K562 (cell line): ENCODE measurements around the gene TYROBP. TPM values are rescaled to one million over a fixed set of nuclear protein-coding genes. Genes with fewer than 3 reads are reported as not detected.

Experiments used
- ATAC-seq: fragments of 200-7000 bp; cut with Tn5 transposase; 3 replicates; pipeline ENCODE4 v1.9.1; 2020; ENCODE audit warnings: moderate library complexity
- BruUV-seq: library from RNA; stranded (reverse); fragments of 400-500 nt; replicated peaks from 2 replicates; lab custom pipeline; 2021; lab: Mats Ljungman, UMichigan
- CTCF ChIA-PET: fragments of 300-600 bp; formaldehyde crosslinking; extraction: SDS; loops from one replicate; lab custom pipeline; 2021; ENCODE audit warnings: low intra/inter-chr PET ratio; lab: Yijun Ruan, JAX
- POLR2A ChIA-PET: fragments of 300-600, 350-650 bp; sonication (Branson Sonifier 250); formaldehyde crosslinking; extraction: SDS; loops from one replicate; lab custom pipeline; 2021; ENCODE audit warnings: antibody characterized with exemption, inconsistent platforms; lab: Yijun Ruan, JAX
- DNase-seq, 4 experiments: peaks; one replicate each; pipeline versions ENCODE4 v3.0.0 to v3.0.0-alpha.2; 2011 to 2018; ENCODE audit warnings: low spot score in 3 of 4, mixed read lengths in 3 of 4; ENCODE audit errors: extremely low read depth in 1 of 4
- FAIRE-seq: peaks from 2 replicates; lab custom pipeline; 2011; peaks lifted over from hg19 to GRCh38; lab: Jason Lieb, UNC
- H2AFZ ChIP-seq: 2 replicates; pipeline ENCODE4 v1.6.0; 2011; ENCODE audit warnings: low read depth, low read length, control low read depth, inconsistent platforms
- H3K27ac ChIP-seq: fragments of 200-600 bp; 3 replicates; pipeline ENCODE4 v1.8.0; 2011; ENCODE audit warnings: low read depth, mild to moderate bottlenecking, control low read depth, inconsistent platforms, low read length, moderate library complexity, mixed read lengths; ENCODE audit errors: extremely low read depth
- H3K27me3 ChIP-seq, 2 experiments: fragments of 300-600 bp in 1 of 2; 2 replicates in 1 of 2; 3 replicates in 1 of 2; pipeline versions ENCODE4 v1.6.0 to v1.8.0; 2011; ENCODE audit warnings: inconsistent platforms in 2 of 2, low read length in 2 of 2, mild to moderate bottlenecking in 1 of 2, mixed read lengths in 1 of 2, moderate library complexity in 1 of 2; ENCODE audit not compliant: control insufficient read depth in 2 of 2, insufficient read depth in 2 of 2
- H3K36me3 ChIP-seq: fragments of 300-600 bp; 3 replicates; pipeline ENCODE4 v1.8.0; 2011; ENCODE audit warnings: mild to moderate bottlenecking, low read length, inconsistent platforms; ENCODE audit not compliant: control insufficient read depth, insufficient read depth
- H3K4me1 ChIP-seq, 2 experiments: fragments of 200-600 bp in 1 of 2; replicated peaks in 1 of 2; 2 replicates in 1 of 2; 3 replicates in 1 of 2; pipeline versions ENCODE4 v1.5.1 to v1.8.0; 2011; ENCODE audit warnings: inconsistent platforms in 2 of 2, low read length in 2 of 2, mild to moderate bottlenecking in 1 of 2, mixed read lengths in 1 of 2, moderate library complexity in 1 of 2; ENCODE audit not compliant: control insufficient read depth in 2 of 2, insufficient read depth in 2 of 2
- H3K4me2 ChIP-seq: 2 replicates; pipeline ENCODE4 v1.6.1; 2011; ENCODE audit warnings: low read length, control low read depth, inconsistent platforms, mixed read lengths; ENCODE audit not compliant: insufficient read depth
- H3K4me3 ChIP-seq: fragments of 200-600 bp; sonication (generic), shearing (Covaris generic); 2 replicates; pipeline ENCODE4 v1.5.1; 2016; ENCODE audit warnings: control low read depth, inconsistent platforms
- H3K79me2 ChIP-seq: fragments of 200-600 bp; 3 replicates; pipeline ENCODE4 v1.8.0; 2011; ENCODE audit warnings: low read length, inconsistent platforms; ENCODE audit not compliant: control insufficient read depth, insufficient read depth
- H3K9ac ChIP-seq, 2 experiments: 2 replicates each; pipeline versions ENCODE4 v1.6.0 to v1.6.1; 2011; ENCODE audit warnings: low read depth in 2 of 2, low read length in 2 of 2, control low read depth in 1 of 2, inconsistent platforms in 1 of 2, mild to moderate bottlenecking in 1 of 2, mixed read lengths in 1 of 2; ENCODE audit not compliant: insufficient read depth in 1 of 2
- H3K9me1 ChIP-seq: one replicate; pipeline ENCODE4 v1.6.0; 2011; ENCODE audit warnings: inconsistent platforms, mild to moderate bottlenecking, low read length, moderate library complexity; ENCODE audit not compliant: control insufficient read depth, insufficient read depth
- H3K9me3 ChIP-seq: replicated peaks from 2 replicates; pipeline ENCODE4 v1.5.1; 2011; ENCODE audit warnings: low read depth, low read length, inconsistent platforms; ENCODE audit not compliant: control insufficient read depth, insufficient read depth
- H4K20me1 ChIP-seq: replicated peaks from 2 replicates; pipeline ENCODE4 v1.6.1; 2011; ENCODE audit warnings: low read length, inconsistent platforms, mixed read lengths; ENCODE audit not compliant: control insufficient read depth, insufficient read depth
- ATF7 ChIP-seq: fragments of 450-650 bp; IDR thresholded peaks from 2 replicates; pipeline ENCODE4 v1.7.1; 2014; ENCODE audit warnings: mild to moderate bottlenecking, moderate library complexity
- CREB5 ChIP-seq: fragments of 250-450 bp; sonication (Bioruptor Pico); IDR thresholded peaks from 2 replicates; pipeline ENCODE4 v1.5.0; 2020; ENCODE audit warnings: mild to moderate bottlenecking
- MAZ ChIP-seq, 2 experiments: fragments of 450-650 bp in 1 of 2; sonication (generic) in 1 of 2; formaldehyde crosslinking; IDR thresholded peaks in 1 of 2; conservative IDR thresholded peaks in 1 of 2; 2 replicates each; pipeline versions ENCODE4 v1.4.0 to v1.5.0; 2020; ENCODE audit warnings: mild to moderate bottlenecking in 1 of 2, missing genetic modification reagents in 1 of 2
- NRF1 ChIP-seq, 2 experiments: fragments of 450-650 bp; IDR thresholded peaks in 1 of 2; conservative IDR thresholded peaks in 1 of 2; 2 replicates each; pipeline ENCODE4 v1.6.1; 2014; ENCODE audit warnings: mild to moderate bottlenecking in 2 of 2
- PATZ1 ChIP-seq: fragments of 250-450 bp; sonication (Bioruptor Pico); IDR thresholded peaks from 2 replicates; pipeline ENCODE4 v1.5.0; 2020; ENCODE audit warnings: mild to moderate bottlenecking, borderline replicate concordance
- PKNOX1 ChIP-seq: fragments of 450-650 bp; IDR thresholded peaks from 2 replicates; pipeline ENCODE4 v1.6.1; 2016
- RBM17 ChIP-seq: fragments of 200-400 bp; formaldehyde crosslinking; IDR thresholded peaks from 2 replicates; pipeline ENCODE4 v1.6.1; 2017; ENCODE audit warnings: low read depth, mild to moderate bottlenecking, low read length, borderline replicate concordance
- WGBS: fragments of 100-300 bp; shearing (Covaris generic); methylation state at CpG from one replicate; pipeline ENCODE4 v1.1.6; 2016; ENCODE audit warnings: low coverage, mixed read lengths; ENCODE audit not compliant: insufficient coverage; ENCODE audit errors: missing lambda C conversion rate; 5-methylcytosine and 5-hydroxymethylcytosine counted together
- in situ Hi-C: fragments of 300-500 bp; cut with MboI; formaldehyde crosslinking; loops from 4 replicates; pipeline ENCODE4 v1.15.0; 2018; ENCODE audit warnings: inconsistent platforms, mixed read lengths
- intact Hi-C: fragments of 100-400 bp; cut with micrococcal nuclease; formaldehyde crosslinking; loops from 2 replicates; pipeline ENCODE4 v1.14.2; 2022
- polyA plus RNA-seq, 8 experiments: library from polyadenylated mRNA; depleted of rRNA in 4 of 8; stranded (reverse) in 5 of 8; unstranded in 3 of 8; fragments of >200 nt; fragmentation: Nextera tagmentation in 2 of 8; fragmentation: Illumina TruSeq in 1 of 8; extraction: Ambion mirVana in 2 of 8; extraction: Trizol in 1 of 8; gene quantifications; 2 replicates each; pipeline versions ENCODE4 v1.2.1 to v1.2.3, GENCODE V29; 2011 to 2014; ENCODE audit warnings: inconsistent platforms in 1 of 8, missing spikeins in 1 of 8
- total RNA-seq, 7 experiments: library from RNA; depleted of rRNA in 6 of 7; stranded (reverse); fragments of >200 nt in 6 of 7; fragmentation: Illumina TruSeq in 2 of 7; extraction: Trizol in 2 of 7; gene quantifications; 2 replicates each; pipeline versions ENCODE4 v1.2.1 to v1.2.3, GENCODE V29; 2011 to 2021; ENCODE audit warnings: low replicate concordance in 1 of 7
- TF ChIP-seq, protein P1 (sequence below): IDR thresholded peaks from 2 replicates; pipeline ENCODE4 v1.6.1; 2011; ENCODE audit warnings: borderline replicate concordance, low read depth, mild to moderate bottlenecking, moderate library complexity, low read length; ENCODE audit not compliant: insufficient read depth, poor library complexity, severe bottlenecking
- TF ChIP-seq, protein P2 (sequence below): sonication (generic); formaldehyde crosslinking; IDR thresholded peaks from 2 replicates; pipeline ENCODE4 v1.8.1; 2023; ENCODE audit warnings: mild to moderate bottlenecking, missing genetic modification reagents

The TYROBP gene
- total and polyA plus RNA-seq, 9 of the 15 experiments (the other 6 are each of a cell fraction or from before 2014, with no cell fraction given) = 0.72 to 8.2 (median 2.4) TPM

DNA sequence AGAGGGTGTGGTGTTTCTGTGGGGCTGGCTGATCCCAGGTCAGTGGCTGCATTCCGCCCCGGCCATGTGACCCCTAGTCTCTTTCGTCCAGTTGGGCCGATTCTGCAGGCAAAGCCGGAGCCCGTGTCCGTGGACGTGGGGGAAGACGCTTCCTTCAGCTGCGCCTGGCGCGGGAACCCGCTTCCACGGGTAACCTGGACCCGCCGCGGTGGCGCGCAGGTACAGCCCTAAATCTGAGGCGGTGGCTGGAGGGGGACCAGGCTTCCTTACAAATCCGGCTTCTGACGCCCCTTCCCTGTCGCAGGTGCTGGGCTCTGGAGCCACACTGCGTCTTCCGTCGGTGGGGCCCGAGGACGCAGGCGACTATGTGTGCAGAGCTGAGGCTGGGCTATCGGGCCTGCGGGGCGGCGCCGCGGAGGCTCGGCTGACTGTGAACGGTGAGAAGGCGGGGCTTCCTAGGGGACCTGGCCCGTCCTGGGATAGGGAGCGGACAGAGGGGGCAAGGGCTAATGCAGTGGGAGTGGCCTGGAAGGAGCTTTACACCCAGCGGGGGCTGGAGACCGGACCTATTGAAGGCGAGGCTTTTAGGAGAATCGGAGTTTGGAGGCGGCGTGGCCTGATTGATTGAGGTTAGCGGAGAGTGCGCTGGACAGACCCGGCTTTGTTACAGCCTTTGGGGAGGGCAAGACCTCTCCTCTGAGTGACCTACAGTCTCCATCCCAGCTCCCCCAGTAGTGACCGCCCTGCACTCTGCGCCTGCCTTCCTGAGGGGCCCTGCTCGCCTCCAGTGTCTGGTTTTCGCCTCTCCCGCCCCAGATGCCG is 47.1 kb downstream of the TYROBP start:
- Histone ChIP-seq H4K20me1 (no peaks in the 10 kb centered on the region), H3K27ac (no peak overlapping the region), H3K4me3 (no peak overlapping the region), H3K9me1 (no peaks in the 10 kb centered on the region), H3K4me1 (peaks cover 7 to 48% of the 10 kb centered on the region in 2 experiments), H3K9me3 (peaks cover 5% of the 10 kb centered on the region; the same call in 1 of the 2 replicates), H3K27me3 (peaks cover 9 to 41% of the 10 kb centered on the region in 2 experiments; a peak in 3 of 5 replicates), H2AFZ (peak overlapping the region; percentile 47; the same call in 1 of the 2 replicates), H3K36me3 (no peaks in the 10 kb centered on the region), H3K79me2 (no peaks in the 10 kb centered on the region), H3K9ac (peak overlapping the region in 1 of 2 experiments; percentile 66; a peak in 2 of 4 replicates), H3K4me2 (peak overlapping the region; percentile 21)
- intact Hi-C loops = no loop called here
- BruUV-seq = no TSS peak
- 21% methylated on average over 39 of the region's 55 CpGs for WGBS
- DNase-seq (peak; percentile 55 to 76 (median 74)), FAIRE-seq (peak; percentile 55), ATAC-seq (peak; percentile 90)
- POLR2A ChIA-PET = interaction anchor here (0.8 to 1.9 kb wide), 2 partner anchors 12 to 41 kb away, joined by 3 to 7 read pairs; no protein-coding TSS in a partner anchor
- in situ Hi-C loops = no loop called here
- CTCF ChIA-PET = no interaction called here
- TF ChIP-seq ATF7 = 0 out of 2 replicates have a peak, but pooled peaks have one; percentile 24
- peak; percentile 35; the same call in 1 of the 2 replicates for TF ChIP-seq PKNOX1
- 0 out of 4 replicates have a peak, but pooled peaks of 1 of the 2 experiments have one; percentile 17 for TF ChIP-seq MAZ (CRISPR knock-in tag; conservative IDR thresholded peaks at IDR 0.05 in 1 of 2, IDR thresholded peaks at IDR 0.05 in 1 of 2)
- TF ChIP-seq, protein P1, sequence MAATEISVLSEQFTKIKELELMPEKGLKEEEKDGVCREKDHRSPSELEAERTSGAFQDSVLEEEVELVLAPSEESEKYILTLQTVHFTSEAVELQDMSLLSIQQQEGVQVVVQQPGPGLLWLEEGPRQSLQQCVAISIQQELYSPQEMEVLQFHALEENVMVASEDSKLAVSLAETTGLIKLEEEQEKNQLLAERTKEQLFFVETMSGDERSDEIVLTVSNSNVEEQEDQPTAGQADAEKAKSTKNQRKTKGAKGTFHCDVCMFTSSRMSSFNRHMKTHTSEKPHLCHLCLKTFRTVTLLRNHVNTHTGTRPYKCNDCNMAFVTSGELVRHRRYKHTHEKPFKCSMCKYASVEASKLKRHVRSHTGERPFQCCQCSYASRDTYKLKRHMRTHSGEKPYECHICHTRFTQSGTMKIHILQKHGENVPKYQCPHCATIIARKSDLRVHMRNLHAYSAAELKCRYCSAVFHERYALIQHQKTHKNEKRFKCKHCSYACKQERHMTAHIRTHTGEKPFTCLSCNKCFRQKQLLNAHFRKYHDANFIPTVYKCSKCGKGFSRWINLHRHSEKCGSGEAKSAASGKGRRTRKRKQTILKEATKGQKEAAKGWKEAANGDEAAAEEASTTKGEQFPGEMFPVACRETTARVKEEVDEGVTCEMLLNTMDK = no peak
- no peak for TF ChIP-seq PATZ1 (CRISPR knock-in tag)
- peak; percentile 27 to 44; a peak in 2 of 4 replicates for TF ChIP-seq NRF1 (conservative IDR thresholded peaks at IDR 0.05 in 1 of 2, IDR thresholded peaks at IDR 0.05 in 1 of 2)
- no peak for TF ChIP-seq CREB5
- no peak for TF ChIP-seq RBM17
- TF ChIP-seq, protein P2, sequence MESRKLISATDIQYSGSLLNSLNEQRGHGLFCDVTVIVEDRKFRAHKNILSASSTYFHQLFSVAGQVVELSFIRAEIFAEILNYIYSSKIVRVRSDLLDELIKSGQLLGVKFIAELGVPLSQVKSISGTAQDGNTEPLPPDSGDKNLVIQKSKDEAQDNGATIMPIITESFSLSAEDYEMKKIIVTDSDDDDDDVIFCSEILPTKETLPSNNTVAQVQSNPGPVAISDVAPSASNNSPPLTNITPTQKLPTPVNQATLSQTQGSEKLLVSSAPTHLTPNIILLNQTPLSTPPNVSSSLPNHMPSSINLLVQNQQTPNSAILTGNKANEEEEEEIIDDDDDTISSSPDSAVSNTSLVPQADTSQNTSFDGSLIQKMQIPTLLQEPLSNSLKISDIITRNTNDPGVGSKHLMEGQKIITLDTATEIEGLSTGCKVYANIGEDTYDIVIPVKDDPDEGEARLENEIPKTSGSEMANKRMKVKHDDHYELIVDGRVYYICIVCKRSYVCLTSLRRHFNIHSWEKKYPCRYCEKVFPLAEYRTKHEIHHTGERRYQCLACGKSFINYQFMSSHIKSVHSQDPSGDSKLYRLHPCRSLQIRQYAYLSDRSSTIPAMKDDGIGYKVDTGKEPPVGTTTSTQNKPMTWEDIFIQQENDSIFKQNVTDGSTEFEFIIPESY (CRISPR knock-in tag) = peak; percentile 51; the same call in 1 of the 2 replicates
